ENCODE measurements around the gene VOPP1.

The VOPP1 gene

GRCh38 chr7:55438085-55438756, 134.1 kb downstream of the VOPP1 start:
- no peak for DNase-seq

- no peak for DNase-seq
Measured at GRCh38 chr7:55437375-55437774, 134.9 kb downstream of the VOPP1 start.

GRCh38 chr7:55436457-55436856, 135.8 kb downstream of the VOPP1 start:
- no peak for DNase-seq

GRCh38 chr7:55435466-55435865, 136.8 kb downstream of the VOPP1 start:
- DNase-seq = no peak

- peak in 1 of 51 donors; percentile 25 for DNase-seq
Measured at GRCh38 chr7:55432939-55433784, 139.1 kb downstream of the VOPP1 start.

GRCh38 chr7:55432506-55432905, 139.8 kb downstream of the VOPP1 start:
- DNase-seq = peak in 1 of 51 donors; percentile 16

GRCh38 chr7:55431898-55432297, 140.4 kb downstream of the VOPP1 start:
- no peak for DNase-seq

- no peak for DNase-seq
Measured at GRCh38 chr7:55429835-55430499, 142.3 kb downstream of the VOPP1 start.

GRCh38 chr7:55427800-55428199, 144.5 kb downstream of the VOPP1 start:
- no peak for DNase-seq

- DNase-seq = no peak
Measured at GRCh38 chr7:55427342-55427741, 145.0 kb downstream of the VOPP1 start.

GRCh38 chr7:55426676-55427075, 145.6 kb downstream of the VOPP1 start:
- DNase-seq = no peak

- no peak for DNase-seq
Measured at GRCh38 chr7:55425141-55425752, 147.1 kb downstream of the VOPP1 start.

GRCh38 chr7:55423891-55424290, 148.4 kb downstream of the VOPP1 start:
- DNase-seq = no peak

- no peak for DNase-seq
Measured at GRCh38 chr7:55423277-55423711, 149.0 kb downstream of the VOPP1 start.

Measured in hypothalamus (tissue), 51 donors.